Myocyte (in vitro differentiated cells): Measurements from ENCODE around the gene TAF11. TPM values are rescaled to one million over a fixed set of nuclear protein-coding genes. Genes with fewer than 3 reads are reported as not detected.

Experiments
- total RNA-seq: library from RNA; depleted of rRNA; stranded (reverse); fragments of >200 nt; gene quantifications from 2 replicates; pipeline ENCODE4 v1.2.3, GENCODE V29; 2014

TAF11 gene
- total RNA-seq, 1 donor from 2014 or later = 33.1 TPM

Other genes with a start within 250 kb of the TAF11 start
- gene ILRUN, start 191.3 kb downstream of the TAF11 start, total RNA-seq = 39.0 and 46.7 TPM in 2 replicates
- gene SNRPC, start 130.5 kb downstream of the TAF11 start, total RNA-seq = 49.3 and 72.5 TPM in 2 replicates
- 6.3 and 7.2 TPM in 2 replicates for gene BLTP3A, start 96.0 kb downstream of the TAF11 start, total RNA-seq
- 70.6 and 90.2 TPM in 2 replicates for gene ANKS1A, start 1.2 kb upstream of the TAF11 start, total RNA-seq